K562 (cell line): ENCODE results near the gene APOLD1. TPM values are rescaled to one million over a fixed set of nuclear protein-coding genes. Genes with fewer than 3 reads are reported as not detected.

Experiments
- CEBPG ChIP-seq, 3 experiments: fragments of 200-800 bp in 1 of 3; sonication (Bioruptor generic) in 1 of 3; sonication (generic) in 1 of 3; formaldehyde crosslinking in 1 of 3; IDR thresholded peaks in 2 of 3; conservative IDR thresholded peaks in 1 of 3; 2 replicates each; pipeline versions ENCODE4 v1.6.1 to v1.8.0; 2016 to 2022; ENCODE audit warnings: missing compliant biosample characterization in 2 of 3, missing genetic modification characterization in 2 of 3, mild to moderate bottlenecking in 1 of 3, missing genetic modification reagents in 1 of 3
- HDAC1 ChIP-seq, 2 experiments: fragments of 450-650 bp; IDR thresholded peaks; 2 replicates each; pipeline ENCODE4 v1.6.1; 2016 to 2017; ENCODE audit warnings: inconsistent platforms in 1 of 2, mild to moderate bottlenecking in 1 of 2, moderate library complexity in 1 of 2
- LARP7 ChIP-seq: fragments of 450-650 bp; IDR thresholded peaks from 2 replicates; pipeline ENCODE4 v1.6.1; 2016
- polyA plus RNA-seq, 8 experiments: library from polyadenylated mRNA; depleted of rRNA in 4 of 8; stranded (reverse) in 5 of 8; unstranded in 3 of 8; fragments of >200 nt; fragmentation: Nextera tagmentation in 2 of 8; fragmentation: Illumina TruSeq in 1 of 8; extraction: Ambion mirVana in 2 of 8; extraction: Trizol in 1 of 8; gene quantifications; 2 replicates each; pipeline versions ENCODE4 v1.2.1 to v1.2.3, GENCODE V29; 2011 to 2014; ENCODE audit warnings: inconsistent platforms in 1 of 8, missing spikeins in 1 of 8
- total RNA-seq, 7 experiments: library from RNA; depleted of rRNA in 6 of 7; stranded (reverse); fragments of >200 nt in 6 of 7; fragmentation: Illumina TruSeq in 2 of 7; extraction: Trizol in 2 of 7; gene quantifications; 2 replicates each; pipeline versions ENCODE4 v1.2.1 to v1.2.3, GENCODE V29; 2011 to 2021; ENCODE audit warnings: low replicate concordance in 1 of 7
- TF ChIP-seq, protein P1 (sequence below): fragments of 200-600 bp; sonication (generic); IDR thresholded peaks from one replicate; pipeline ENCODE4 v1.6.1; 2012; ENCODE audit warnings: mild to moderate bottlenecking, low read depth, low read length, inconsistent platforms

Gene APOLD1
- total and polyA plus RNA-seq, 9 of the 15 experiments (the other 6 are each of a cell fraction or from before 2014, with no cell fraction given), result 0.28 to 1.1 (median 0.61) TPM

DNA sequence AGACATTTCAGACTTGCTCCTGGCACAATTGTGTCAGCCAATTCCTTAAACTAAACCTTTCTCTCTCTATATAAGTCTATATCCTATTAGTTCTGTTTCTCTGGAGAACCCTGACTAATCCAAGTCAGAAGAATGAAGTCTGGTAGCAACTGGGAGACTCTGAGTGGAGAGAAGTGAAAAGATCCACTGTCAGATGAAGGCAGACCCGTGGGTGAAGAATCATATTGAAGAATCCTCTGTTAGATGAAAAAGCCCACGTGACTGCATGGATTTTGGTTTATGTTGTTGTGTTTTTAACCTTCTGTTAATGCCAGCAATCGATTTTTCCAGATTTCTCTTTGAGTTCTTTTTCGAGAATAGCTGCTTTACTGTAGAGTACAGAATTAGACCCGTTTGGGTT is 29.5 kb upstream of the APOLD1 start (continued):
- TF ChIP-seq, protein P1, sequence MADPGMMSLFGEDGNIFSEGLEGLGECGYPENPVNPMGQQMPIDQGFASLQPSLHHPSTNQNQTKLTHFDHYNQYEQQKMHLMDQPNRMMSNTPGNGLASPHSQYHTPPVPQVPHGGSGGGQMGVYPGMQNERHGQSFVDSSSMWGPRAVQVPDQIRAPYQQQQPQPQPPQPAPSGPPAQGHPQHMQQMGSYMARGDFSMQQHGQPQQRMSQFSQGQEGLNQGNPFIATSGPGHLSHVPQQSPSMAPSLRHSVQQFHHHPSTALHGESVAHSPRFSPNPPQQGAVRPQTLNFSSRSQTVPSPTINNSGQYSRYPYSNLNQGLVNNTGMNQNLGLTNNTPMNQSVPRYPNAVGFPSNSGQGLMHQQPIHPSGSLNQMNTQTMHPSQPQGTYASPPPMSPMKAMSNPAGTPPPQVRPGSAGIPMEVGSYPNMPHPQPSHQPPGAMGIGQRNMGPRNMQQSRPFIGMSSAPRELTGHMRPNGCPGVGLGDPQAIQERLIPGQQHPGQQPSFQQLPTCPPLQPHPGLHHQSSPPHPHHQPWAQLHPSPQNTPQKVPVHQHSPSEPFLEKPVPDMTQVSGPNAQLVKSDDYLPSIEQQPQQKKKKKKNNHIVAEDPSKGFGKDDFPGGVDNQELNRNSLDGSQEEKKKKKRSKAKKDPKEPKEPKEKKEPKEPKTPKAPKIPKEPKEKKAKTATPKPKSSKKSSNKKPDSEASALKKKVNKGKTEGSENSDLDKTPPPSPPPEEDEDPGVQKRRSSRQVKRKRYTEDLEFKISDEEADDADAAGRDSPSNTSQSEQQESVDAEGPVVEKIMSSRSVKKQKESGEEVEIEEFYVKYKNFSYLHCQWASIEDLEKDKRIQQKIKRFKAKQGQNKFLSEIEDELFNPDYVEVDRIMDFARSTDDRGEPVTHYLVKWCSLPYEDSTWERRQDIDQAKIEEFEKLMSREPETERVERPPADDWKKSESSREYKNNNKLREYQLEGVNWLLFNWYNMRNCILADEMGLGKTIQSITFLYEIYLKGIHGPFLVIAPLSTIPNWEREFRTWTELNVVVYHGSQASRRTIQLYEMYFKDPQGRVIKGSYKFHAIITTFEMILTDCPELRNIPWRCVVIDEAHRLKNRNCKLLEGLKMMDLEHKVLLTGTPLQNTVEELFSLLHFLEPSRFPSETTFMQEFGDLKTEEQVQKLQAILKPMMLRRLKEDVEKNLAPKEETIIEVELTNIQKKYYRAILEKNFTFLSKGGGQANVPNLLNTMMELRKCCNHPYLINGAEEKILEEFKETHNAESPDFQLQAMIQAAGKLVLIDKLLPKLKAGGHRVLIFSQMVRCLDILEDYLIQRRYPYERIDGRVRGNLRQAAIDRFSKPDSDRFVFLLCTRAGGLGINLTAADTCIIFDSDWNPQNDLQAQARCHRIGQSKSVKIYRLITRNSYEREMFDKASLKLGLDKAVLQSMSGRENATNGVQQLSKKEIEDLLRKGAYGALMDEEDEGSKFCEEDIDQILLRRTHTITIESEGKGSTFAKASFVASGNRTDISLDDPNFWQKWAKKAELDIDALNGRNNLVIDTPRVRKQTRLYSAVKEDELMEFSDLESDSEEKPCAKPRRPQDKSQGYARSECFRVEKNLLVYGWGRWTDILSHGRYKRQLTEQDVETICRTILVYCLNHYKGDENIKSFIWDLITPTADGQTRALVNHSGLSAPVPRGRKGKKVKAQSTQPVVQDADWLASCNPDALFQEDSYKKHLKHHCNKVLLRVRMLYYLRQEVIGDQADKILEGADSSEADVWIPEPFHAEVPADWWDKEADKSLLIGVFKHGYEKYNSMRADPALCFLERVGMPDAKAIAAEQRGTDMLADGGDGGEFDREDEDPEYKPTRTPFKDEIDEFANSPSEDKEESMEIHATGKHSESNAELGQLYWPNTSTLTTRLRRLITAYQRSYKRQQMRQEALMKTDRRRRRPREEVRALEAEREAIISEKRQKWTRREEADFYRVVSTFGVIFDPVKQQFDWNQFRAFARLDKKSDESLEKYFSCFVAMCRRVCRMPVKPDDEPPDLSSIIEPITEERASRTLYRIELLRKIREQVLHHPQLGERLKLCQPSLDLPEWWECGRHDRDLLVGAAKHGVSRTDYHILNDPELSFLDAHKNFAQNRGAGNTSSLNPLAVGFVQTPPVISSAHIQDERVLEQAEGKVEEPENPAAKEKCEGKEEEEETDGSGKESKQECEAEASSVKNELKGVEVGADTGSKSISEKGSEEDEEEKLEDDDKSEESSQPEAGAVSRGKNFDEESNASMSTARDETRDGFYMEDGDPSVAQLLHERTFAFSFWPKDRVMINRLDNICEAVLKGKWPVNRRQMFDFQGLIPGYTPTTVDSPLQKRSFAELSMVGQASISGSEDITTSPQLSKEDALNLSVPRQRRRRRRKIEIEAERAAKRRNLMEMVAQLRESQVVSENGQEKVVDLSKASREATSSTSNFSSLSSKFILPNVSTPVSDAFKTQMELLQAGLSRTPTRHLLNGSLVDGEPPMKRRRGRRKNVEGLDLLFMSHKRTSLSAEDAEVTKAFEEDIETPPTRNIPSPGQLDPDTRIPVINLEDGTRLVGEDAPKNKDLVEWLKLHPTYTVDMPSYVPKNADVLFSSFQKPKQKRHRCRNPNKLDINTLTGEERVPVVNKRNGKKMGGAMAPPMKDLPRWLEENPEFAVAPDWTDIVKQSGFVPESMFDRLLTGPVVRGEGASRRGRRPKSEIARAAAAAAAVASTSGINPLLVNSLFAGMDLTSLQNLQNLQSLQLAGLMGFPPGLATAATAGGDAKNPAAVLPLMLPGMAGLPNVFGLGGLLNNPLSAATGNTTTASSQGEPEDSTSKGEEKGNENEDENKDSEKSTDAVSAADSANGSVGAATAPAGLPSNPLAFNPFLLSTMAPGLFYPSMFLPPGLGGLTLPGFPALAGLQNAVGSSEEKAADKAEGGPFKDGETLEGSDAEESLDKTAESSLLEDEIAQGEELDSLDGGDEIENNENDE, result no peak
- no peak for TF ChIP-seq HDAC1 (IDR thresholded peaks at IDR 0.05)
- TF ChIP-seq LARP7, result no peak
- TF ChIP-seq CEBPG (CRISPR knock-in tag; IDR thresholded peaks at IDR 0.05), result no peak
- TF ChIP-seq CEBPG (tag; conservative IDR thresholded peaks at IDR 0.05 in 1 of 2, IDR thresholded peaks at IDR 0.05 in 1 of 2), result no peak
